Ascending aorta (tissue), 2 donors: ENCODE data around the gene MYLK3. TPM values are rescaled to one million over a fixed set of nuclear protein-coding genes. Genes with fewer than 3 reads are reported as not detected.

ENCODE experiments used
- DNase-seq, 2 donors: peaks; one replicate each; pipeline ENCODE4 v3.0.0-alpha.2; 2019; ENCODE audit warnings: low spot score in 2 of 2
- H3K27ac ChIP-seq, 2 donors: fragments of 200-600 bp; sonication (generic); one replicate each; pipeline ENCODE4 v1.5.1; 2016 to 2017; ENCODE audit warnings: mild to moderate bottlenecking in 1 of 2
- H3K27me3 ChIP-seq: fragments of 200-600 bp; sonication (generic); one replicate; pipeline ENCODE4 v1.5.1; 2017
- H3K36me3 ChIP-seq, 2 donors: fragments of 200-600 bp; sonication (generic); one replicate each; pipeline ENCODE4 v1.5.1; 2016
- H3K4me1 ChIP-seq, 2 donors: fragments of 200-600 bp; sonication (generic); one replicate each; pipeline ENCODE4 v1.5.1; 2016 to 2017; ENCODE audit warnings: mild to moderate bottlenecking in 1 of 2
- H3K4me3 ChIP-seq, 2 donors: fragments of 200-600 bp; sonication (generic); one replicate each; pipeline ENCODE4 v1.5.1; 2016 to 2017; ENCODE audit warnings: mild to moderate bottlenecking in 1 of 2
- H3K9me3 ChIP-seq, 2 donors: fragments of 200-600 bp; sonication (generic); one replicate each; pipeline ENCODE4 v1.5.1; 2016
- CTCF ChIP-seq, 3 experiments: fragments of 200-600 bp in 2 of 3; fragments of 450-650 bp in 1 of 3; sonication (generic) in 2 of 3; IDR thresholded peaks; one replicate each; pipeline ENCODE4 v1.5.1; 2016 to 2019; ENCODE audit warnings: antibody characterized with exemption in 3 of 3, mild to moderate bottlenecking in 1 of 3, moderate library complexity in 1 of 3
- intact Hi-C: fragments of 100-400 bp; cut with DNase I; formaldehyde crosslinking; loops from one replicate; pipeline ENCODE4 v1.15.1; 2023
- total RNA-seq: library from RNA; depleted of rRNA; stranded (reverse); fragments of >200 nt; gene quantifications from one replicate; pipeline ENCODE4 v1.1.0, GENCODE V29; 2016

MYLK3 gene
- total RNA-seq, 1 donor from 2014 or later = not detected

DNA sequence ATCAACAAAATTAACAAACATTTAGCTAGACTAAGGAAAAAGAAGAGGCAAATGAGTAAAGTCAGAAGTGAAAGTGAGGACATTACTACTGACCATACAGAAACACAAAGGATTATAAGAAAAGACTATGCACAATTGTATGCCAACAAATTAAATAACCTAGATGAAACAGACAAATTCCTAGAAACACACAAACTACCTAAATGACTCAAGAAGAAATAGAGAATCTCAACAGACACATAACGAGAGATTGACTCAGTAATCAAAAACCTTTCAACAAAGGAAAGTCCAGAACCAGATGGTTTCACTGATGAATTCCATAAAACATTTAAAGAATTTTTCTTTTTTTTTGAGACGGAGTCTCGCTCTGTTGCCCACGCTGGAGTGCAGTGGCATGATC lies 35.7 kb upstream of the MYLK3 start:
- intact Hi-C loops = no loop called here
- no peak for DNase-seq
- H3K4me1 ChIP-seq = no peaks in the 10 kb centered on the region
- TF ChIP-seq CTCF (IDR thresholded peaks at IDR 0.05) = no peak
- H3K36me3 ChIP-seq = no peaks in the 10 kb centered on the region
- no peaks in the 10 kb centered on the region for H3K9me3 ChIP-seq
- no peak overlapping the region for H3K4me3 ChIP-seq
- H3K27ac ChIP-seq = no peak overlapping the region
- no peaks in the 10 kb centered on the region for H3K27me3 ChIP-seq

GRCh38 chr16:46782320-46782719 lies 34.2 kb upstream of the MYLK3 start:
- Histone ChIP-seq H3K4me3 (no peak overlapping the region), H3K27ac (no peak overlapping the region), H3K4me1 (no peaks in the 10 kb centered on the region), H3K9me3 (no peaks in the 10 kb centered on the region), H3K36me3 (no peaks in the 10 kb centered on the region), H3K27me3 (no peaks in the 10 kb centered on the region)
- DNase-seq = no peak
- intact Hi-C loops = no loop called here
- TF ChIP-seq CTCF (IDR thresholded peaks at IDR 0.05) = no peak

DNA sequence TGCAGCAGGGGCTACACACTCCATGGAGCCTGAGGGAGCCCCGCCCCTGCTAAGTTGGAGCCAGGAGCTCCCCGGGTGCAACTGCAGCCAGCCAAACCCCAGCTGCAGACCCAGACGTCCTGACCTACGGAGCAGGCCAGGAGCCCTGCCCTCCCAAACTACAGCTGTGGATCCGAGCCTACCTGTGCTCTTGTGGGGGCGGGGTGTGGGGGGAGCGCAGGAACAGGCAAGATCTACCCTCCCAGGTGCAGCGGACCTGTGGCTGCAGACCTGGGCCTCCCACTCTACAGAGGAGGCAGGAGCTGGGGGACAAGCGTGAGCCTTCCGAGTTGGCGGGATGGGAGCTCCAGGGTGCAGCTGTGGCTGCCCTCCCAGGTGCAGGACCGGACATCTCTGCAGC lies 29.7 kb upstream of the MYLK3 start:
- Histone ChIP-seq H3K9me3 (no peaks in the 10 kb centered on the region), H3K27ac (no peak overlapping the region), H3K36me3 (no peaks in the 10 kb centered on the region), H3K4me3 (no peak overlapping the region), H3K4me1 (no peaks in the 10 kb centered on the region), H3K27me3 (no peaks in the 10 kb centered on the region)
- TF ChIP-seq CTCF (IDR thresholded peaks at IDR 0.05) = no peak
- no peak for DNase-seq
- intact Hi-C loops = no loop called here

- no peak for DNase-seq
- H3K9me3 ChIP-seq = no peaks in the 10 kb centered on the region
- H3K4me1 ChIP-seq = no peaks in the 10 kb centered on the region
- H3K27ac ChIP-seq = no peak overlapping the region
- H3K27me3 ChIP-seq = no peaks in the 10 kb centered on the region
- no peak for TF ChIP-seq CTCF (IDR thresholded peaks at IDR 0.05)
- H3K36me3 ChIP-seq = no peaks in the 10 kb centered on the region
- no peak overlapping the region for H3K4me3 ChIP-seq
- intact Hi-C loops = no loop called here
Observed at GRCh38 chr16:46775214-46775613, 27.1 kb upstream of the MYLK3 start.

- no peak for TF ChIP-seq CTCF (IDR thresholded peaks at IDR 0.05)
- intact Hi-C loops = no loop called here
- Histone ChIP-seq H3K36me3 (no peaks in the 10 kb centered on the region), H3K4me1 (no peaks in the 10 kb centered on the region), H3K27me3 (no peaks in the 10 kb centered on the region), H3K27ac (no peak overlapping the region), H3K9me3 (no peaks in the 10 kb centered on the region), H3K4me3 (no peak overlapping the region)
- no peak for DNase-seq
Observed at GRCh38 chr16:46774743-46775177, 26.6 kb upstream of the MYLK3 start.

DNA sequence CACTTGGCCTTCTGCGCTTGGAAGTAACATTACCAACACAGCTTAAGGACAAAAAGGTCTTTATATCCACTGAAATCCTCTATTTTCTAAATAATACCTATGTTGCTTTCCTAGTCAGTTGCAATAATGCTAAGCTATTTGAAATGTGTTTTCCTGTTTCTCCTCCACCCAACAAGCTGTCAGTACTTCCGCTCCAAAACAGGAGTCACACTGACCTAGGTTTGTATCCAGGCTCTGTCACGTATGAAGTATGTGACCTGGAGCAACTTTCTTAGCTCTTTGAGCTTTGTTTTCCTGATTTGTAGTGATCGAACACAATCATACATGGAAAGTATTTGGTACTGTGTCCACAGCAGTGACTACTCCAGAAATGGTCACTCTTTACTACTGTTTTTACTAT lies 24.3 kb upstream of the MYLK3 start:
- Histone ChIP-seq H3K36me3 (no peaks in the 10 kb centered on the region), H3K9me3 (no peaks in the 10 kb centered on the region), H3K4me3 (no peak overlapping the region), H3K27me3 (no peaks in the 10 kb centered on the region), H3K4me1 (no peaks in the 10 kb centered on the region), H3K27ac (no peak overlapping the region)
- no peak for TF ChIP-seq CTCF (IDR thresholded peaks at IDR 0.05)
- intact Hi-C loops = no loop called here
- DNase-seq = no peak
